B cell (primary cell): ENCODE results near the gene TRIM65.

Experiments
- CTCF ChIP-seq: fragments of 200-600 bp; IDR thresholded peaks from one replicate; pipeline ENCODE4 v1.8.0; 2022; ENCODE audit warnings: antibody characterized with exemption, mild to moderate bottlenecking
- EZH2 ChIP-seq: IDR thresholded peaks from 2 replicates; pipeline ENCODE4 v1.6.1; 2012; ENCODE audit warnings: borderline replicate concordance, low read depth, mild to moderate bottlenecking, moderate library complexity, low read length; ENCODE audit not compliant: insufficient read depth, poor library complexity, severe bottlenecking

- TF ChIP-seq CTCF (no peak), EZH2 (no peak)
Observed at GRCh38 chr17:75902406-75902805, 5.7 kb upstream of the TRIM65 start.
